Hepatocyte (in vitro differentiated cells): ENCODE data around the gene LSAMP. TPM values are rescaled to one million over a fixed set of nuclear protein-coding genes. Genes with fewer than 3 reads are reported as not detected.

Experiments
- DNase-seq: peaks from one replicate; pipeline ENCODE4 v3.0.0-alpha.2; 2016; ENCODE audit warnings: low spot score
- H2AFZ ChIP-seq: fragments of 200-600 bp; sonication (generic); 2 replicates; pipeline ENCODE4 v1.6.0; 2016; ENCODE audit warnings: antibody characterized with exemption, mild to moderate bottlenecking
- H3K27ac ChIP-seq: fragments of 200-600 bp; sonication (generic); 2 replicates; pipeline ENCODE4 v1.5.1; 2016; ENCODE audit warnings: mild to moderate bottlenecking
- H3K27me3 ChIP-seq: fragments of 200-600 bp; sonication (generic); 2 replicates; pipeline ENCODE4 v1.6.1; 2016
- H3K36me3 ChIP-seq: fragments of 200-600 bp; sonication (generic); replicated peaks from 2 replicates; pipeline ENCODE4 v1.5.1; 2016; ENCODE audit warnings: low read depth; ENCODE audit not compliant: insufficient read depth
- H3K4me1 ChIP-seq: fragments of 200-600 bp; sonication (generic); 2 replicates; pipeline ENCODE4 v1.5.1; 2016; ENCODE audit warnings: mild to moderate bottlenecking, moderate library complexity; ENCODE audit not compliant: insufficient read depth
- H3K4me2 ChIP-seq: fragments of 200-600 bp; sonication (generic); 2 replicates; pipeline ENCODE4 v1.6.0; 2016
- H3K4me3 ChIP-seq: fragments of 200-600 bp; sonication (generic); 2 replicates; pipeline ENCODE4 v1.5.1; 2016; ENCODE audit warnings: mild to moderate bottlenecking
- H3K79me2 ChIP-seq: fragments of 200-600 bp; sonication (generic); 2 replicates; pipeline ENCODE4 v1.6.0; 2017; ENCODE audit warnings: mild to moderate bottlenecking
- H3K9me2 ChIP-seq: fragments of 200-600 bp; sonication (generic); replicated peaks from 2 replicates; pipeline ENCODE4 v1.6.0; 2017; ENCODE audit warnings: mild to moderate bottlenecking; ENCODE audit not compliant: insufficient read depth
- H3K9me3 ChIP-seq: fragments of 200-600 bp; sonication (generic); 2 replicates; pipeline ENCODE4 v1.5.1; 2016; ENCODE audit warnings: low read depth, mild to moderate bottlenecking
- H4K20me1 ChIP-seq: fragments of 200-600 bp; sonication (generic); 2 replicates; pipeline ENCODE4 v1.6.0; 2016; ENCODE audit warnings: mild to moderate bottlenecking; ENCODE audit not compliant: insufficient read depth, poor library complexity, severe bottlenecking
- EZH2 ChIP-seq: fragments of 200-600 bp; sonication (generic); IDR thresholded peaks from 2 replicates; pipeline ENCODE4 v1.6.1; 2016; ENCODE audit warnings: antibody characterized with exemption, mild to moderate bottlenecking, borderline replicate concordance
- EZH2phosphoT487 ChIP-seq: fragments of 200-600 bp; sonication (generic); IDR thresholded peaks from one replicate; pipeline ENCODE4 v1.6.1; 2018; ENCODE audit warnings: antibody characterized with exemption, mild to moderate bottlenecking, low read depth, moderate library complexity; ENCODE audit not compliant: unreplicated experiment, severe bottlenecking
- WGBS: methylation state at CpG from one replicate; pipeline ENCODE4 v1.1.6; 2016; ENCODE audit warnings: low lambda C conversion rate; ENCODE audit errors: missing lambda C conversion rate; 5-methylcytosine and 5-hydroxymethylcytosine counted together
- polyA plus RNA-seq: library from polyadenylated mRNA; unstranded; fragments of >200 nt; fragmentation: Nextera tagmentation; extraction: Ambion mirVana; gene quantifications from 2 replicates; pipeline ENCODE4 v1.2.1, GENCODE V29; 2016
- total RNA-seq: library from RNA; depleted of rRNA; stranded (reverse); fragments of >200 nt; gene quantifications from 2 replicates; pipeline ENCODE4 v1.2.3, GENCODE V29; 2014
- TF ChIP-seq, protein P1 (sequence below): fragments of 200-600 bp; sonication (generic); IDR thresholded peaks from 2 replicates; pipeline ENCODE4 v1.5.1; 2016; ENCODE audit warnings: antibody characterized with exemption, mild to moderate bottlenecking; ENCODE audit not compliant: poor library complexity

The LSAMP gene
- total and polyA plus RNA-seq, 2 experiments from 2014 or later: 15.1 to 22.3 TPM

DNA sequence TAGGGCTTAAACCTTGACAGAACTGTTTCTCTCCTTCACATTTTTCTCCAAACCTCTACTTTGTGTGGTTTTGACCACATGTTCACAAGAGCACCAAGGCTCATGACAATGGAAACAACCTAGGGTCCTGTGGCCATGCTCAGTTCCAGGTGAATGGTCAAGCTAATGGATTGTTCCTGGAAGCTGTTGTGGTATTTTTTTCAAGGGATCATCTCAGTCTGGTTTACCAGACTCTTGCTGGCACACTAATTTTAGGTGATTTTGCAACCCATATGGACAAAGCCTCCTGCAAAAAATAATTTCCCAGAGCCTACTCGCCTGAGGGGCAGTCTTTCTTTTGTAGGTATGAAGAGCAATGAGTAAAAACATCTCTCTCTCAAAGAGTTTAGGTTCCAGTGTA lies 67.2 kb downstream of the LSAMP start:
- H3K27ac ChIP-seq: no peak overlapping the region
- no peak overlapping the region for H3K4me2 ChIP-seq
- H3K27me3 ChIP-seq: no peaks in the 10 kb centered on the region
- no peaks in the 10 kb centered on the region for H3K4me1 ChIP-seq
- H3K4me3 ChIP-seq: no peak overlapping the region
- DNase-seq: no peak
- H3K9me3 ChIP-seq: no peaks in the 10 kb centered on the region
- H3K36me3 ChIP-seq: no peaks in the 10 kb centered on the region
- no peaks in the 10 kb centered on the region for H4K20me1 ChIP-seq
- TF ChIP-seq, protein P1, sequence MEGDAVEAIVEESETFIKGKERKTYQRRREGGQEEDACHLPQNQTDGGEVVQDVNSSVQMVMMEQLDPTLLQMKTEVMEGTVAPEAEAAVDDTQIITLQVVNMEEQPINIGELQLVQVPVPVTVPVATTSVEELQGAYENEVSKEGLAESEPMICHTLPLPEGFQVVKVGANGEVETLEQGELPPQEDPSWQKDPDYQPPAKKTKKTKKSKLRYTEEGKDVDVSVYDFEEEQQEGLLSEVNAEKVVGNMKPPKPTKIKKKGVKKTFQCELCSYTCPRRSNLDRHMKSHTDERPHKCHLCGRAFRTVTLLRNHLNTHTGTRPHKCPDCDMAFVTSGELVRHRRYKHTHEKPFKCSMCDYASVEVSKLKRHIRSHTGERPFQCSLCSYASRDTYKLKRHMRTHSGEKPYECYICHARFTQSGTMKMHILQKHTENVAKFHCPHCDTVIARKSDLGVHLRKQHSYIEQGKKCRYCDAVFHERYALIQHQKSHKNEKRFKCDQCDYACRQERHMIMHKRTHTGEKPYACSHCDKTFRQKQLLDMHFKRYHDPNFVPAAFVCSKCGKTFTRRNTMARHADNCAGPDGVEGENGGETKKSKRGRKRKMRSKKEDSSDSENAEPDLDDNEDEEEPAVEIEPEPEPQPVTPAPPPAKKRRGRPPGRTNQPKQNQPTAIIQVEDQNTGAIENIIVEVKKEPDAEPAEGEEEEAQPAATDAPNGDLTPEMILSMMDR: no peak
- TF ChIP-seq EZH2 (no peak), EZH2phosphoT487 (no peak)
- H2AFZ ChIP-seq: no peak overlapping the region
- WGBS: 97% methylated on average over 1 of the region's 1 CpG
- peaks cover 3% of the 10 kb centered on the region for H3K79me2 ChIP-seq
- no peaks in the 10 kb centered on the region for H3K9me2 ChIP-seq

DNA sequence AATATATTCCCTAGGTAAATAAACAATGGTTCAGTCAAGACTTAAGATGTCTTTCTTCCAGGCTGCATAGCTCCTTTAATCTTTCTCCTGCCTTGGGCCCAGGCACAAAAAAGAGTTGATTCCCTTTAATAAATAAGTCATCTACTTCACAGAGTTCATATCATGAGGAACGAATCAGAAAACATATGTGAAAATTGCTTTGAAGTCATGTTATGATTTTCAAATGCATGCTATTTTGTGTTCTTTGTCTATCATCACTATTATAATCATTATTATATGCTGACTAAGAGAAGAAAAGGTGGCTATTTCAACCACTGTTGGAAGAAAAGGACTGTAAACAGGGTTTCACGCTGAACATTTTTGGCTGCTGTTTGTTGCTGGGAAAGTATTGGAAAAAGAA lies 70.4 kb downstream of the LSAMP start:
- H4K20me1 ChIP-seq: no peaks in the 10 kb centered on the region
- no peaks in the 10 kb centered on the region for H3K4me1 ChIP-seq
- H3K27ac ChIP-seq: no peak overlapping the region
- no peak for DNase-seq
- no peak overlapping the region for H2AFZ ChIP-seq
- 76% methylated on average over 2 of the region's 2 CpGs for whole genome bisulfite sequencing
- no peaks in the 10 kb centered on the region for H3K36me3 ChIP-seq
- no peaks in the 10 kb centered on the region for H3K27me3 ChIP-seq
- no peaks in the 10 kb centered on the region for H3K9me3 ChIP-seq
- H3K79me2 ChIP-seq: no peaks in the 10 kb centered on the region
- H3K4me2 ChIP-seq: no peak overlapping the region
- H3K4me3 ChIP-seq: no peak overlapping the region
- H3K9me2 ChIP-seq: no peaks in the 10 kb centered on the region
- TF ChIP-seq, protein P1: no peak
- TF ChIP-seq EZH2 (no peak), EZH2phosphoT487 (no peak)

DNA sequence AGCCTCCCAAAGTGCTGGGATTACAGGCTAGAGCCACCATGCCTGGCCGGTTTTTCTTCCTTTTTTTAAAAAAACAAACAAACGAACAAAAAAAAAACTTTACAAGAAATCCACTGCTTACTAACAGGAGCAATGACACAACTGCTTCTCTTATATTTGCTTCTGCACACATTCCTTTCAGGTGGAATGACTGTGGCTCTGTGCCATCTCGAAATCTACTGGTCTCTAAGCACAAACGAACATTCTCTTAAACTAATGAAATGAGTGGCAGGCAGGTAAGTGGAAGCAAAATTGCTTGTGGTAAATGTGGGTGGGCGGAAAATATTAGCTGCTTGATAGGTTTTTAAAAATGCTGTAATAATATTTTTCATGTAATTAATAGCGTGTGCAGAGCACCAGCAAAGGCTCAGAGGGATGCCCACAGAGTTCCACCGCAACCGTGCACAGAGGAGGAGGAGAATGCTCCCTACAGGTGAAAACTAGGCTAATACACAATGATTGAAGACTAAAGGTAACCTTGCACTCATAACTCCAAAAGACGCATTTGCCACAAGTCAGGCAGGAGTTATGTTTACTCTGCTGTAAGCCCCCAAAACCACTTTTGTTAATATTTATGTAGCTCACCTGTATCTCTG lies 77.4 kb downstream of the LSAMP start:
- H3K27me3 ChIP-seq: no peaks in the 10 kb centered on the region
- TF ChIP-seq, protein P1: no peak
- TF ChIP-seq EZH2 (no peak), EZH2phosphoT487 (no peak)
- H3K9me3 ChIP-seq: no peaks in the 10 kb centered on the region
- 84% methylated on average over 9 of the region's 9 CpGs for WGBS
- no peaks in the 10 kb centered on the region for H3K4me1 ChIP-seq
- H4K20me1 ChIP-seq: no peaks in the 10 kb centered on the region
- no peak overlapping the region for H3K4me3 ChIP-seq
- H3K79me2 ChIP-seq: no peaks in the 10 kb centered on the region
- no peak overlapping the region for H2AFZ ChIP-seq
- H3K27ac ChIP-seq: no peak overlapping the region
- no peaks in the 10 kb centered on the region for H3K36me3 ChIP-seq
- DNase-seq: no peak
- H3K9me2 ChIP-seq: no peaks in the 10 kb centered on the region
- no peak overlapping the region for H3K4me2 ChIP-seq

DNA sequence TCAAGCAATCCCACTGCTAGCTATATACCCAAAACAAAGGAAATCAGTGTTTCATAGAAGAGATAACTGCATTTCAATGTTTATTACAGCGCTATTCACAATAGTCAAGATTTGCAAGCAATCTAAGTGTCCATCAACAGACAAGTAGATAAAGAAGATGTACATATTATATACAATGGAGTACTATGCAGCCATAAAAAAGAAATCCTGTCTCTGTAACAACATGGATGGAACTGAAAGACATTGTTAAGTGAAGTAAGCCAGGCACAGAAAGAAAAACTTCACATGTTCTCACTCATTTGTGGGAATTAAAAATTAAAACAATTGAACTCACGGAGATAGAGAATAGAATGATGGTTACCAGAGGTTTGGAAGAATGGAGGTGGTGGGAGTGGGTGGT lies 89.2 kb downstream of the LSAMP start:
- Histone ChIP-seq H3K79me2 (peaks cover 12% of the 10 kb centered on the region), H3K36me3 (no peaks in the 10 kb centered on the region), H3K27me3 (no peaks in the 10 kb centered on the region), H3K27ac (no peak overlapping the region), H2AFZ (no peak overlapping the region), H3K9me3 (no peaks in the 10 kb centered on the region), H3K4me2 (no peak overlapping the region), H3K4me1 (no peaks in the 10 kb centered on the region), H4K20me1 (no peaks in the 10 kb centered on the region), H3K4me3 (no peak overlapping the region), H3K9me2 (no peaks in the 10 kb centered on the region)
- WGBS: 98% methylated on average over 2 of the region's 2 CpGs
- TF ChIP-seq EZH2phosphoT487: no peak
- no peak for TF ChIP-seq EZH2
- TF ChIP-seq, protein P1: no peak
- DNase-seq: no peak
